Measurements from ENCODE around the gene CDH10.

- TF ChIP-seq CTCF (IDR thresholded peaks at IDR 0.05; ENCODE audit: poor library complexity, severe bottlenecking): no peak
- no peak for TF ChIP-seq EP300 (conservative IDR thresholded peaks at IDR 0.05; ENCODE audit: poor library complexity, severe bottlenecking)
- no peak for TF ChIP-seq REST (IDR thresholded peaks at IDR 0.05; ENCODE audit: borderline replicate concordance)
- no peak for TF ChIP-seq POLR2AphosphoS5 (IDR thresholded peaks at IDR 0.05)
- TF ChIP-seq RAD21 (conservative IDR thresholded peaks at IDR 0.05): no peak
- TF ChIP-seq TAF1 (IDR thresholded peaks at IDR 0.05; ENCODE audit: low read depth): no peak
- TF ChIP-seq MXI1 (conservative IDR thresholded peaks at IDR 0.05; ENCODE audit: poor library complexity, severe bottlenecking): no peak
These were observed 42.6 kb downstream of the CDH10 start for GRCh38 chr5:24602188-24602587.

Data from neural cell (in vitro differentiated cells).